Measurements from ENCODE around the gene DTNA.

Gene DTNA

GRCh38 chr18:34740101-34740500, 30.0 kb downstream of the DTNA start:
- Mint-ChIP-seq H3K4me3 (no peak overlapping the region), H3K36me3 (ENCODE audit: low read depth) (no peaks in the 10 kb centered on the region)
- no peak for TF ChIP-seq CTCF (IDR thresholded peaks at IDR 0.05; ENCODE audit: unreplicated experiment in 3 of 3)

GRCh38 chr18:34740724-34741123, 30.6 kb downstream of the DTNA start:
- no peaks in the 10 kb centered on the region for H3K27me3 Mint-ChIP-seq (ENCODE audit: low read depth)
- H3K4me3 Mint-ChIP-seq, result no peak overlapping the region
- no peaks in the 10 kb centered on the region for H3K9me3 Mint-ChIP-seq
- no peak for TF ChIP-seq CTCF (IDR thresholded peaks at IDR 0.05; ENCODE audit: unreplicated experiment in 3 of 3)
- no peaks in the 10 kb centered on the region for H3K36me3 Mint-ChIP-seq (ENCODE audit: low read depth)
- H3K27ac Mint-ChIP-seq, result no peak overlapping the region
- H3K4me1 Mint-ChIP-seq, result peaks cover 20% of the 10 kb centered on the region

More at GRCh38 chr18:34740101-34740500, 30.0 kb downstream of the DTNA start:
- Mint-ChIP-seq H3K4me1 (peaks cover 20% of the 10 kb centered on the region), H3K27ac (no peak overlapping the region), H3K9me3 (no peaks in the 10 kb centered on the region), H3K27me3 (ENCODE audit: low read depth) (no peaks in the 10 kb centered on the region)

- Mint-ChIP-seq H3K9me3 (no peaks in the 10 kb centered on the region), H3K27me3 (ENCODE audit: low read depth) (no peaks in the 10 kb centered on the region), H3K27ac (no peak overlapping the region), H3K4me1 (peaks cover 20% of the 10 kb centered on the region), H3K36me3 (ENCODE audit: low read depth) (no peaks in the 10 kb centered on the region), H3K4me3 (no peak overlapping the region)
- TF ChIP-seq CTCF (IDR thresholded peaks at IDR 0.05; ENCODE audit: unreplicated experiment in 3 of 3), result no peak
Observed at GRCh38 chr18:34741401-34741800, 31.3 kb downstream of the DTNA start.

GRCh38 chr18:34742891-34743341, 32.8 kb downstream of the DTNA start:
- Mint-ChIP-seq H3K4me3 (no peak overlapping the region), H3K27me3 (ENCODE audit: low read depth) (no peaks in the 10 kb centered on the region), H3K36me3 (ENCODE audit: low read depth) (no peaks in the 10 kb centered on the region), H3K9me3 (no peaks in the 10 kb centered on the region), H3K4me1 (peaks cover 17% of the 10 kb centered on the region), H3K27ac (peak overlapping the region in 1 of 3 experiments; percentile 53)
- no peak for TF ChIP-seq CTCF (IDR thresholded peaks at IDR 0.05; ENCODE audit: unreplicated experiment in 3 of 3)

- Mint-ChIP-seq H3K9me3 (no peaks in the 10 kb centered on the region), H3K27ac (no peak overlapping the region), H3K4me3 (no peak overlapping the region), H3K36me3 (ENCODE audit: low read depth) (no peaks in the 10 kb centered on the region), H3K27me3 (ENCODE audit: low read depth) (no peaks in the 10 kb centered on the region), H3K4me1 (peaks cover 1% of the 10 kb centered on the region)
- TF ChIP-seq CTCF (IDR thresholded peaks at IDR 0.05; ENCODE audit: unreplicated experiment in 3 of 3), result no peak
Observed at GRCh38 chr18:34744569-34744968, 34.5 kb downstream of the DTNA start.

- Mint-ChIP-seq H3K4me1 (no peaks in the 10 kb centered on the region), H3K9me3 (no peaks in the 10 kb centered on the region), H3K27ac (peak overlapping the region in 1 of 3 experiments; percentile 30), H3K27me3 (ENCODE audit: low read depth) (no peaks in the 10 kb centered on the region), H3K4me3 (no peak overlapping the region), H3K36me3 (ENCODE audit: low read depth) (no peaks in the 10 kb centered on the region)
- no peak for TF ChIP-seq CTCF (IDR thresholded peaks at IDR 0.05; ENCODE audit: unreplicated experiment in 3 of 3)
Observed at GRCh38 chr18:34746614-34747013, 36.5 kb downstream of the DTNA start.
